Measurements from ENCODE around the gene KDF1.

DNA sequence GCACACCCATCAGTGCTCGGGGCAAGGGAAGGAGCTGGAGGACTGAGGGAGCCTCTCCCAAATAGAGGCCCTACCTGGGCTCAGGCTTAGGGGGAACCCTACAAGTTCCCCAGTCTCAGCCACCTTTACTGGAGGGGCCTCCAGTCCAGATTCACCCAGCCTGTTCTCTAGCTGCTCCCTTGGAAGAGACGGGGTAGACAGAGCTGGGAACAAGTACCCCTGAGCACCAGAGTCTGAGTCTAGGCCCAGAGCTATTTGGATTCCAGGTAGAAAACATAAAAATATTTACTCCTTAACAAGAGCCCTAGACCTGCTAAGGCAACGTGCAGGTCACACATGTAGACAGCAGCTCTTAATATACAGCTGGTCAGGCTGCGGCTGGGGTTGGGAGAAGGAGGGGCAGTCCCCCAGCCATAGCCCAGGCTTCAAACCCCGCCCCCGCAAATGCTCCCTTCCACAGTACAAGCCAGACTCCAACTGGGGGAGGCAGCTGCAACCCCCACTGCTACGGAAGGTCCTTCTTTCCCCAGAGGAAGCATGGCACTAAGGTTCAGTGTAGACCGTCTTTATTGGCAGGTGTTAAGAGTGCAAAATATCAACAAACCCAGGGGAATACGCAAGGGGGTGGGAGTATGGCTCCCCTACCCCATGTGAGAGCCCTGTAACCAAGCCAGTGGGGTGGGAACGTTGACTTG lies 44.4 kb upstream of the KDF1 start:
- TF ChIP-seq, protein P1, sequence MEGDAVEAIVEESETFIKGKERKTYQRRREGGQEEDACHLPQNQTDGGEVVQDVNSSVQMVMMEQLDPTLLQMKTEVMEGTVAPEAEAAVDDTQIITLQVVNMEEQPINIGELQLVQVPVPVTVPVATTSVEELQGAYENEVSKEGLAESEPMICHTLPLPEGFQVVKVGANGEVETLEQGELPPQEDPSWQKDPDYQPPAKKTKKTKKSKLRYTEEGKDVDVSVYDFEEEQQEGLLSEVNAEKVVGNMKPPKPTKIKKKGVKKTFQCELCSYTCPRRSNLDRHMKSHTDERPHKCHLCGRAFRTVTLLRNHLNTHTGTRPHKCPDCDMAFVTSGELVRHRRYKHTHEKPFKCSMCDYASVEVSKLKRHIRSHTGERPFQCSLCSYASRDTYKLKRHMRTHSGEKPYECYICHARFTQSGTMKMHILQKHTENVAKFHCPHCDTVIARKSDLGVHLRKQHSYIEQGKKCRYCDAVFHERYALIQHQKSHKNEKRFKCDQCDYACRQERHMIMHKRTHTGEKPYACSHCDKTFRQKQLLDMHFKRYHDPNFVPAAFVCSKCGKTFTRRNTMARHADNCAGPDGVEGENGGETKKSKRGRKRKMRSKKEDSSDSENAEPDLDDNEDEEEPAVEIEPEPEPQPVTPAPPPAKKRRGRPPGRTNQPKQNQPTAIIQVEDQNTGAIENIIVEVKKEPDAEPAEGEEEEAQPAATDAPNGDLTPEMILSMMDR (conservative IDR thresholded peaks at IDR 0.05): no peak
- TF ChIP-seq ZFX (IDR thresholded peaks at IDR 0.05): no peak
